H9 (cell line): ENCODE data around the gene GAD1. TPM values are rescaled to one million over a fixed set of nuclear protein-coding genes. Genes with fewer than 3 reads are reported as not detected.

Experiments used
- DNase-seq: peaks from one replicate; pipeline ENCODE4 v3.0.0-alpha.2; 2017
- H2AFZ ChIP-seq: one replicate; pipeline ENCODE4 v1.6.1; 2013; ENCODE audit warnings: mild to moderate bottlenecking, low read length, control low read depth, moderate library complexity
- H2AK5ac ChIP-seq: 2 replicates; pipeline ENCODE4 v1.6.1; 2013; ENCODE audit warnings: low read length, control low read depth, mixed read lengths; ENCODE audit not compliant: insufficient read length
- H2BK120ac ChIP-seq: one replicate; pipeline ENCODE4 v1.6.1; 2013; ENCODE audit warnings: low read depth, mild to moderate bottlenecking, low read length, control low read depth, inconsistent platforms; ENCODE audit not compliant: poor library complexity, severe bottlenecking
- H2BK12ac ChIP-seq: 2 replicates; pipeline ENCODE4 v1.6.1; 2013; ENCODE audit warnings: low read length, control low read depth, mixed read lengths, low read depth; ENCODE audit not compliant: insufficient read length
- H2BK15ac ChIP-seq: 2 replicates; pipeline ENCODE4 v1.6.1; 2013; ENCODE audit warnings: low read depth, low read length, control low read depth
- H2BK20ac ChIP-seq: one replicate; pipeline ENCODE4 v1.6.1; 2013; ENCODE audit warnings: low read depth, mild to moderate bottlenecking, low read length, control low read depth, inconsistent platforms; ENCODE audit not compliant: poor library complexity, severe bottlenecking
- H2BK5ac ChIP-seq: 2 replicates; pipeline ENCODE4 v1.6.1; 2013; ENCODE audit warnings: low read length, control low read depth, mixed read lengths; ENCODE audit not compliant: insufficient read length
- H3K14ac ChIP-seq: 2 replicates; pipeline ENCODE4 v1.6.1; 2013; ENCODE audit warnings: low read length, control low read depth; ENCODE audit not compliant: insufficient read depth
- H3K18ac ChIP-seq: 2 replicates; pipeline ENCODE4 v1.6.1; 2013; ENCODE audit warnings: low read depth, mild to moderate bottlenecking, mixed read lengths, low read length, control low read depth; ENCODE audit not compliant: insufficient read length
- H3K23ac ChIP-seq: 2 replicates; pipeline ENCODE4 v1.6.1; 2013; ENCODE audit warnings: low read length, control low read depth, mixed read lengths, low read depth; ENCODE audit not compliant: insufficient read length
- H3K23me2 ChIP-seq: 2 replicates; pipeline ENCODE4 v1.6.1; 2013; ENCODE audit warnings: low read depth, mild to moderate bottlenecking, mixed read lengths, low read length, control low read depth; ENCODE audit not compliant: insufficient read length, poor library complexity, severe bottlenecking
- H3K27ac ChIP-seq: 2 replicates; pipeline ENCODE4 v1.5.1; 2013; ENCODE audit warnings: low read length, control low read depth, mixed read lengths, low read depth; ENCODE audit not compliant: insufficient read length
- H3K27me3 ChIP-seq: 2 replicates; pipeline ENCODE4 v1.6.1; 2013; ENCODE audit warnings: low read length, control low read depth, inconsistent platforms; ENCODE audit not compliant: insufficient read depth
- H3K4ac ChIP-seq: 2 replicates; pipeline ENCODE4 v1.6.1; 2013; ENCODE audit warnings: low read depth, mild to moderate bottlenecking, control low read depth, inconsistent platforms, low read length, moderate library complexity
- H3K4me1 ChIP-seq: 2 replicates; pipeline ENCODE4 v1.6.1; 2013; ENCODE audit warnings: low read length, control low read depth, inconsistent platforms; ENCODE audit not compliant: insufficient read depth
- H3K4me2 ChIP-seq: 2 replicates; pipeline ENCODE4 v1.6.1; 2013; ENCODE audit warnings: low read length, control low read depth, mixed read lengths; ENCODE audit not compliant: insufficient read length, insufficient read depth
- H3K56ac ChIP-seq: 2 replicates; pipeline ENCODE4 v1.6.1; 2013; ENCODE audit warnings: low read depth, mild to moderate bottlenecking, mixed read lengths, low read length, control low read depth; ENCODE audit not compliant: insufficient read length
- H3K79me1 ChIP-seq: 2 replicates; pipeline ENCODE4 v1.6.1; 2013; ENCODE audit warnings: low read depth, mild to moderate bottlenecking, moderate library complexity, low read length, control low read depth, inconsistent platforms; ENCODE audit not compliant: insufficient read depth, poor library complexity, severe bottlenecking
- H3K79me2 ChIP-seq: 2 replicates; pipeline ENCODE4 v1.6.1; 2013; ENCODE audit warnings: low read length, control low read depth, inconsistent platforms; ENCODE audit not compliant: insufficient read depth
- H3K9ac ChIP-seq: 2 replicates; pipeline ENCODE4 v1.6.1; 2013; ENCODE audit warnings: low read length, control low read depth, mixed read lengths; ENCODE audit not compliant: insufficient read length; ENCODE audit errors: extremely low read depth
- H3K9me3 ChIP-seq: one replicate; pipeline ENCODE4 v1.6.1; 2013; ENCODE audit warnings: low read depth, low read length, inconsistent platforms; ENCODE audit not compliant: control insufficient read depth
- H3T11ph ChIP-seq: one replicate; pipeline ENCODE4 v1.6.1; 2013; ENCODE audit warnings: mild to moderate bottlenecking, low read length, control low read depth, inconsistent platforms
- H4K20me1 ChIP-seq: one replicate; pipeline ENCODE4 v1.6.1; 2013; ENCODE audit not compliant: control insufficient read depth, insufficient read length, insufficient read depth
- H4K5ac ChIP-seq: 2 replicates; pipeline ENCODE4 v1.6.1; 2013; ENCODE audit warnings: low read depth, mild to moderate bottlenecking, mixed read lengths, low read length, control low read depth; ENCODE audit not compliant: insufficient read length
- H4K8ac ChIP-seq: replicated peaks from 2 replicates; pipeline ENCODE4 v1.6.1; 2013; ENCODE audit warnings: low read length, control low read depth, mixed read lengths, low read depth; ENCODE audit not compliant: insufficient read length
- H4K91ac ChIP-seq: 2 replicates; pipeline ENCODE4 v1.6.1; 2013; ENCODE audit warnings: low read depth, mild to moderate bottlenecking, moderate library complexity, mixed read lengths, low read length, control low read depth; ENCODE audit not compliant: insufficient read length
- H3K27ac Mint-ChIP-seq, 3 experiments: 2 replicates in 2 of 3; 3 replicates in 1 of 3; pipeline ENCODE4 v1.8.0; 2020 to 2021; ENCODE audit warnings: mixed read lengths in 3 of 3, mild to moderate bottlenecking in 1 of 3, moderate library complexity in 1 of 3
- H3K27me3 Mint-ChIP-seq: 2 replicates; pipeline ENCODE4 v1.8.0; 2021; ENCODE audit warnings: low read depth, mild to moderate bottlenecking, moderate library complexity, mixed read lengths
- H3K36me3 Mint-ChIP-seq, 3 experiments: 2 replicates in 2 of 3; 3 replicates in 1 of 3; pipeline ENCODE4 v1.8.0; 2020 to 2021; ENCODE audit warnings: low read depth in 3 of 3, mixed read lengths in 3 of 3; ENCODE audit not compliant: insufficient read depth in 1 of 3
- H3K4me1 Mint-ChIP-seq, 2 experiments: 2 replicates each; pipeline ENCODE4 v1.8.0; 2020; ENCODE audit warnings: mixed read lengths in 2 of 2
- H3K4me3 Mint-ChIP-seq, 2 experiments: 2 replicates in 1 of 2; 3 replicates in 1 of 2; pipeline ENCODE4 v1.8.0; 2020 to 2021; ENCODE audit warnings: mild to moderate bottlenecking in 2 of 2, mixed read lengths in 2 of 2, moderate library complexity in 1 of 2
- H3K9me3 Mint-ChIP-seq, 2 experiments: 2 replicates in 1 of 2; 3 replicates in 1 of 2; pipeline ENCODE4 v1.8.0; 2020; ENCODE audit warnings: mild to moderate bottlenecking in 2 of 2, mixed read lengths in 2 of 2, moderate library complexity in 1 of 2
- CTCF ChIP-seq: fragments of 200-600 bp; sonication (generic); conservative IDR thresholded peaks from 3 replicates; pipeline ENCODE4 v1.8.0; 2021; ENCODE audit warnings: antibody characterized with exemption, mild to moderate bottlenecking
- WGBS: extraction: QIAGEN DNeasy Blood & Tissue Kit; methylation state at CpG from one replicate; pipeline ENCODE4 v1.1.7; 2013; ENCODE audit warnings: missing lambda C conversion rate, low lambda C conversion rate, mixed read lengths; ENCODE audit not compliant: insufficient read length; ENCODE audit errors: extremely low coverage; 5-methylcytosine and 5-hydroxymethylcytosine counted together
- total RNA-seq: library from RNA; stranded (reverse); gene quantifications from 2 replicates; pipeline ENCODE4 v1.2.1, GENCODE V29; 2021

GAD1 gene
- total RNA-seq, 1 experiment from 2014 or later: 1.8 TPM

GRCh38 chr2:170771421-170771937, 45.2 kb upstream of the GAD1 start:
- TF ChIP-seq CTCF: no peak
- Histone ChIP-seq H2AFZ (no peak overlapping the region), H3K4ac (no peak overlapping the region), H4K20me1 (no peaks in the 10 kb centered on the region), H3T11ph (no peak overlapping the region), H3K4me1 (no peaks in the 10 kb centered on the region), H2BK5ac (no peak overlapping the region), H3K14ac (no peak overlapping the region), H2BK20ac (no peak overlapping the region), H3K4me2 (peak overlapping the region; percentile 11), H3K79me1 (no peaks in the 10 kb centered on the region), H3K23me2 (no peaks in the 10 kb centered on the region), H3K9me3 (no peaks in the 10 kb centered on the region), H3K56ac (no peak overlapping the region), H4K8ac (no peak overlapping the region), H3K23ac (no peak overlapping the region), H3K18ac (peak overlapping the region; percentile 39), H2BK15ac (no peak overlapping the region), H2AK5ac (no peak overlapping the region), H3K27me3 (no peaks in the 10 kb centered on the region), H3K27ac (no peak overlapping the region), H4K91ac (no peak overlapping the region), H2BK120ac (no peak overlapping the region), H3K79me2 (no peaks in the 10 kb centered on the region), H2BK12ac (no peak overlapping the region), H4K5ac (no peak overlapping the region), H3K9ac (no peak overlapping the region)
- Mint-ChIP-seq H3K4me1 (peaks cover 18 to 19% of the 10 kb centered on the region in 2 experiments), H3K4me3 (peak overlapping the region; percentile 78 to 92), H3K27me3 (peaks cover 7% of the 10 kb centered on the region), H3K27ac (no peak overlapping the region), H3K9me3 (no peaks in the 10 kb centered on the region; a peak in 1 of 5 replicates), H3K36me3 (no peaks in the 10 kb centered on the region; a peak in 1 of 7 replicates)
- WGBS: no CpG with 5 or more reads among the region's 15 CpGs
- DNase-seq: no peak
